ENCODE measurements around the gene F2R.
"Not testable (repeated sequence)": the region's sequence is repeated elsewhere in the genome, so short reads cannot be mapped to it uniquely, and the experiment has no call there.

F2R gene

GRCh38 chr5:76761118-76761517, 45.2 kb downstream of the F2R start:
- FAIRE-seq, result not testable (repeated sequence)

- no peak for FAIRE-seq
Measured at GRCh38 chr5:76762484-76762883, 46.6 kb downstream of the F2R start.

- no peak for FAIRE-seq
Measured at GRCh38 chr5:76763136-76763535, 47.2 kb downstream of the F2R start.

GRCh38 chr5:76764374-76764773, 48.4 kb downstream of the F2R start:
- no peak for FAIRE-seq

GRCh38 chr5:76765249-76765648, 49.3 kb downstream of the F2R start:
- no peak for FAIRE-seq

GRCh38 chr5:76766746-76767145, 50.8 kb downstream of the F2R start:
- FAIRE-seq, result no peak

GRCh38 chr5:76771041-76771440, 55.1 kb downstream of the F2R start:
- FAIRE-seq, result not testable (repeated sequence)

GRCh38 chr5:76771705-76772405, 55.9 kb downstream of the F2R start:
- FAIRE-seq, result no peak

- no peak for FAIRE-seq
Measured at GRCh38 chr5:76775921-76776320, 60.0 kb downstream of the F2R start.

- FAIRE-seq, result no peak
Measured at GRCh38 chr5:76776391-76776790, 60.5 kb downstream of the F2R start.

- not testable (repeated sequence) for FAIRE-seq
Measured at GRCh38 chr5:76780616-76781015, 64.7 kb downstream of the F2R start.

GRCh38 chr5:76781775-76782174, 65.8 kb downstream of the F2R start:
- no peak for FAIRE-seq

GRCh38 chr5:76782444-76782843, 66.5 kb downstream of the F2R start:
- FAIRE-seq, result no peak

Data from colon (tissue), 2 donors.